Ramos (cell line): ENCODE data around the gene SPPL2C.
"Not testable (repeated sequence)": the region's sequence is repeated elsewhere in the genome, so short reads cannot be mapped to it uniquely, and the experiment has no call there.

Source experiments
- in situ Hi-C: fragments of 300-500 bp; cut with MboI; formaldehyde crosslinking; loops from one replicate; pipeline ENCODE4 v1.14.3; 2022; ENCODE audit warnings: low sequenced_read_pairs; ENCODE audit not compliant: unreplicated experiment

SPPL2C gene

GRCh38 chr17:45847747-45848146 is 3.1 kb downstream of the SPPL2C start:
- in situ Hi-C loops = loop anchor here (25.0 kb wide), 1 partner anchor 435 kb away; no protein-coding TSS in a partner anchor

- in situ Hi-C loops = loop anchor here (25.0 kb wide), 1 partner anchor 436 kb away; no protein-coding TSS in a partner anchor
Measured at GRCh38 chr17:45848405-45848804, 3.7 kb downstream of the SPPL2C start.

- in situ Hi-C loops = loop anchor here (25.0 kb wide), 1 partner anchor 437 kb away; no protein-coding TSS in a partner anchor
Measured at GRCh38 chr17:45848868-45849535, 4.3 kb downstream of the SPPL2C start.

- in situ Hi-C loops = loop anchor here (25.0 kb wide), 1 partner anchor 437 kb away; no protein-coding TSS in a partner anchor
Measured at GRCh38 chr17:45849536-45849990, 4.9 kb downstream of the SPPL2C start.

GRCh38 chr17:45850011-45850410 is 5.3 kb downstream of the SPPL2C start:
- in situ Hi-C loops = no loop called here

GRCh38 chr17:45850468-45850867 is 5.8 kb downstream of the SPPL2C start:
- in situ Hi-C loops = no loop called here

GRCh38 chr17:45851022-45851421 is 6.3 kb downstream of the SPPL2C start:
- in situ Hi-C loops = no loop called here

- in situ Hi-C loops = no loop called here
Measured at GRCh38 chr17:45851464-45851863, 6.8 kb downstream of the SPPL2C start.

GRCh38 chr17:45851873-45852272 is 7.2 kb downstream of the SPPL2C start:
- in situ Hi-C loops = no loop called here

GRCh38 chr17:45852535-45853297 is 8.0 kb downstream of the SPPL2C start:
- in situ Hi-C loops = no loop called here

- in situ Hi-C loops = no loop called here
Measured at GRCh38 chr17:45854209-45854608, 9.5 kb downstream of the SPPL2C start.

GRCh38 chr17:45855691-45856336 is 11.1 kb downstream of the SPPL2C start:
- in situ Hi-C loops = no loop called here

GRCh38 chr17:45857977-45858708 is 13.5 kb downstream of the SPPL2C start:
- in situ Hi-C loops = no loop called here

GRCh38 chr17:45861165-45861564 is 16.5 kb downstream of the SPPL2C start:
- in situ Hi-C loops = no loop called here

GRCh38 chr17:45862127-45862526 is 17.4 kb downstream of the SPPL2C start:
- in situ Hi-C loops = not testable (repeated sequence)

GRCh38 chr17:45863857-45864654 is 19.4 kb downstream of the SPPL2C start:
- in situ Hi-C loops = no loop called here

- in situ Hi-C loops = no loop called here
Measured at GRCh38 chr17:45867171-45867570, 22.5 kb downstream of the SPPL2C start.

- in situ Hi-C loops = no loop called here
Measured at GRCh38 chr17:45867702-45868101, 23.0 kb downstream of the SPPL2C start.

- in situ Hi-C loops = no loop called here
Measured at GRCh38 chr17:45868276-45868675, 23.6 kb downstream of the SPPL2C start.
